ENCODE measurements around the gene DDX10. TPM values are rescaled to one million over a fixed set of nuclear protein-coding genes. Genes with fewer than 3 reads are reported as not detected.

DDX10 gene
- total RNA-seq, 1 donor from 2014 or later, result 34.7 TPM

- H3K36me3 Mint-ChIP-seq, result no peaks in the 10 kb centered on the region
- TF ChIP-seq CTCF (conservative IDR thresholded peaks at IDR 0.05), result no peak
- DNase-seq (ENCODE audit: extremely low spot score, unreplicated experiment), result no peak
- no peaks in the 10 kb centered on the region for H3K27me3 Mint-ChIP-seq
- H3K4me3 Mint-ChIP-seq, result no peak overlapping the region
- peaks cover 33% of the 10 kb centered on the region for H3K4me1 Mint-ChIP-seq (ENCODE audit: unreplicated experiment)
- no peak overlapping the region for H3K27ac Mint-ChIP-seq
- no peaks in the 10 kb centered on the region for H3K9me3 Mint-ChIP-seq
These were observed 92.8 kb downstream of the DDX10 start for GRCh38 chr11:108757630-108758029.

- H3K36me3 Mint-ChIP-seq, result no peaks in the 10 kb centered on the region
- H3K27ac Mint-ChIP-seq, result no peak overlapping the region
- peaks cover 33% of the 10 kb centered on the region for H3K4me1 Mint-ChIP-seq (ENCODE audit: unreplicated experiment)
- no peak overlapping the region for H3K4me3 Mint-ChIP-seq
- H3K27me3 Mint-ChIP-seq, result no peaks in the 10 kb centered on the region
- no peak for DNase-seq (ENCODE audit: extremely low spot score, unreplicated experiment)
- H3K9me3 Mint-ChIP-seq, result no peaks in the 10 kb centered on the region
- no peak for TF ChIP-seq CTCF (conservative IDR thresholded peaks at IDR 0.05)
These were observed 93.6 kb downstream of the DDX10 start for GRCh38 chr11:108758458-108758857.

GRCh38 chr11:108766596-108767173, 101.8 kb downstream of the DDX10 start:
- Mint-ChIP-seq H3K27ac (no peak overlapping the region), H3K4me3 (no peak overlapping the region), H3K4me1 (ENCODE audit: unreplicated experiment) (no peaks in the 10 kb centered on the region), H3K9me3 (no peaks in the 10 kb centered on the region), H3K36me3 (peaks cover 11% of the 10 kb centered on the region), H3K27me3 (no peaks in the 10 kb centered on the region)
- no peak for TF ChIP-seq CTCF (conservative IDR thresholded peaks at IDR 0.05)
- DNase-seq (ENCODE audit: extremely low spot score, unreplicated experiment), result no peak

- DNase-seq (ENCODE audit: extremely low spot score, unreplicated experiment), result no peak
- Mint-ChIP-seq H3K4me3 (no peak overlapping the region), H3K27me3 (no peaks in the 10 kb centered on the region), H3K36me3 (peaks cover 11% of the 10 kb centered on the region), H3K27ac (no peak overlapping the region), H3K9me3 (no peaks in the 10 kb centered on the region), H3K4me1 (ENCODE audit: unreplicated experiment) (no peaks in the 10 kb centered on the region)
- no peak for TF ChIP-seq CTCF (conservative IDR thresholded peaks at IDR 0.05)
These were observed 103.5 kb downstream of the DDX10 start for GRCh38 chr11:108768370-108768769.

- TF ChIP-seq CTCF (conservative IDR thresholded peaks at IDR 0.05), result no peak
- Mint-ChIP-seq H3K4me1 (ENCODE audit: unreplicated experiment) (no peaks in the 10 kb centered on the region), H3K27me3 (no peaks in the 10 kb centered on the region), H3K36me3 (peaks cover 15% of the 10 kb centered on the region), H3K4me3 (no peak overlapping the region), H3K27ac (no peak overlapping the region), H3K9me3 (no peaks in the 10 kb centered on the region)
- DNase-seq (ENCODE audit: extremely low spot score, unreplicated experiment), result no peak
These were observed 104.1 kb downstream of the DDX10 start for GRCh38 chr11:108768964-108769363.

Measured in type B pancreatic cell (in vitro differentiated cells).